NCI-H82 (cell line): ENCODE results near the gene EPB41L4B.

Experiments
- DNase-seq: peaks from one replicate; lab custom pipeline; 2025; lab: John Stamatoyannopoulos, UW

Gene EPB41L4B

GRCh38 chr9:109270441-109270840, 50.4 kb downstream of the EPB41L4B start:
- DNase-seq = no peak

- no peak for DNase-seq
Measured at GRCh38 chr9:109269839-109270238, 51.0 kb downstream of the EPB41L4B start.

- no peak for DNase-seq
Measured at GRCh38 chr9:109269081-109269480, 51.8 kb downstream of the EPB41L4B start.

GRCh38 chr9:109267555-109267954, 53.3 kb downstream of the EPB41L4B start:
- DNase-seq = no peak

GRCh38 chr9:109264877-109265587, 55.8 kb downstream of the EPB41L4B start:
- peak; percentile 6 for DNase-seq

- DNase-seq = no peak
Measured at GRCh38 chr9:109263358-109263757, 57.5 kb downstream of the EPB41L4B start.

- DNase-seq = peak; percentile 11
Measured at GRCh38 chr9:109258481-109259302, 62.2 kb downstream of the EPB41L4B start.

- no peak for DNase-seq
Measured at GRCh38 chr9:109256336-109256735, 64.5 kb downstream of the EPB41L4B start.

- no peak for DNase-seq
Measured at GRCh38 chr9:109255394-109255793, 65.5 kb downstream of the EPB41L4B start.

GRCh38 chr9:109254317-109254716, 66.5 kb downstream of the EPB41L4B start:
- DNase-seq = no peak

GRCh38 chr9:109253637-109254284, 67.1 kb downstream of the EPB41L4B start:
- no peak for DNase-seq

- DNase-seq = no peak
Measured at GRCh38 chr9:109253241-109253636, 67.6 kb downstream of the EPB41L4B start.

- no peak for DNase-seq
Measured at GRCh38 chr9:109252291-109252690, 68.6 kb downstream of the EPB41L4B start.

GRCh38 chr9:109251776-109252106, 69.1 kb downstream of the EPB41L4B start:
- DNase-seq = no peak

- no peak for DNase-seq
Measured at GRCh38 chr9:109251080-109251775, 69.6 kb downstream of the EPB41L4B start.

- no peak for DNase-seq
Measured at GRCh38 chr9:109250771-109251079, 70.1 kb downstream of the EPB41L4B start.

- no peak for DNase-seq
Measured at GRCh38 chr9:109250311-109250741, 70.5 kb downstream of the EPB41L4B start.

GRCh38 chr9:109249615-109250014, 71.2 kb downstream of the EPB41L4B start:
- DNase-seq = peak; percentile 16

- DNase-seq = no peak
Measured at GRCh38 chr9:109248133-109248581, 72.7 kb downstream of the EPB41L4B start.

- DNase-seq = no peak
Measured at GRCh38 chr9:109247228-109247627, 73.6 kb downstream of the EPB41L4B start.

GRCh38 chr9:109246533-109246932, 74.3 kb downstream of the EPB41L4B start:
- no peak for DNase-seq

GRCh38 chr9:109245310-109245897, 75.5 kb downstream of the EPB41L4B start:
- no peak for DNase-seq
